Astrocyte (in vitro differentiated cells and primary cell): ENCODE results near the gene RPL28.

Experiments
- CTCF ChIP-seq: IDR thresholded peaks from 2 replicates; pipeline ENCODE4 v1.5.1; 2011; ENCODE audit warnings: low read depth, mild to moderate bottlenecking, inconsistent platforms, low read length, moderate library complexity; ENCODE audit not compliant: insufficient read depth
- EZH2 ChIP-seq: IDR thresholded peaks from 2 replicates; pipeline ENCODE4 v1.6.1; 2012; ENCODE audit warnings: mild to moderate bottlenecking, low read length, inconsistent platforms; ENCODE audit not compliant: insufficient read depth

DNA sequence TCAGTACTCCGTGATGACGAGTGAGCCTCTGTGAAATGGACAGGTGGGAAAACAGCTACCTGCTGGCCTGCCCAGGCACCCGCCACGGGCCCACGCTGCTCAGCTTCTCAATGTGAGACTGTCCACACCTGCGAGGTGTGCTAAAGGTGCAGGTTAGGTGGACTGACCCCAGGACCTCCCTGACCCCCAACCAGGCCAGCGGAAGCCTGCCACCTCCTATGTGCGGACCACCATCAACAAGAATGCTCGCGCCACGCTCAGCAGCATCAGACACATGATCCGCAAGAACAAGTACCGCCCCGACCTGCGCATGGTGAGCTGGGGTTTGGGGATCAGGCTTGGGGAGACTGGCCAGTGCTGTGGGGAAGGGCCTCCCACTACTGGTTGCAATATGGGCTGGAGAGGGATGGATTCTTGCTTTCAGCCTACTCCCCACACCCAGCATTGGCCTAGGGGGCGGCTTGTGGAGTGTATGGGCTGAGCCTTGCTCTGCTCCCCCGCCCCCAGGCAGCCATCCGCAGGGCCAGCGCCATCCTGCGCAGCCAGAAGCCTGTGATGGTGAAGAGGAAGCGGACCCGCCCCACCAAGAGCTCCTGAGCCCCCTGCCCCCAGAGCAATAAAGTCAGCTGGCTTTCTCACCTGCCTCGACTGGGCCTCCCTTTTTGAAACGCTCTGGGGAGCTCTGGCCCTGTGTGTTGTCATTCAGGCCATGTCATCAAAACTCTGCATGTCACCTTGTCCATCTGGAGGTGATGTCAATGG, 2.2 kb downstream of the RPL28 start:
- no peak for TF ChIP-seq CTCF
- TF ChIP-seq EZH2, result no peak
